Measurements from ENCODE around the gene ZC3H7B.

GRCh38 chr22:41383085-41383484 lies 81.8 kb downstream of the ZC3H7B start:
- no peak for TF ChIP-seq POLR2A (IDR thresholded peaks at IDR 0.05)
- TF ChIP-seq CTCF (IDR thresholded peaks at IDR 0.05), result no peak
